Right renal pelvis (tissue), 4 donors: ENCODE results near the gene ADGRD2. TPM values are rescaled to one million over a fixed set of nuclear protein-coding genes. Genes with fewer than 3 reads are reported as not detected.

Experiments
- DNase-seq, 4 donors: peaks; one replicate each; pipeline ENCODE4 v3.0.0-alpha.2; 2013; ENCODE audit warnings: low read depth in 4 of 4, low spot score in 3 of 4, missing footprints in 1 of 4
- polyA plus RNA-seq, 4 donors: library from polyadenylated mRNA; unstranded; fragments of 120-200 nt; gene quantifications; one replicate each; pipeline ENCODE4 v1.2.1, GENCODE V29; 2013; ENCODE audit not compliant: insufficient read length in 4 of 4

Gene ADGRD2
- polyA plus RNA-seq, 4 donors: 0.14 to 0.16 TPM; not detected in 2

- no peak for DNase-seq
Measured at GRCh38 chr9:124493794-124494479, 43.7 kb downstream of the ADGRD2 start.

- no peak for DNase-seq
Measured at GRCh38 chr9:124495126-124496074, 45.1 kb downstream of the ADGRD2 start.

- DNase-seq: no peak
Measured at GRCh38 chr9:124496075-124496449, 45.8 kb downstream of the ADGRD2 start.

- peak in 3 of 4 donors; percentile 25 to 43 (median 29) for DNase-seq
Measured at GRCh38 chr9:124496463-124496862, 46.2 kb downstream of the ADGRD2 start.

- DNase-seq: no peak
Measured at GRCh38 chr9:124497441-124497840, 47.2 kb downstream of the ADGRD2 start.

GRCh38 chr9:124498040-124498439 is 47.8 kb downstream of the ADGRD2 start:
- DNase-seq: no peak

- DNase-seq: no peak
Measured at GRCh38 chr9:124498499-124499146, 48.4 kb downstream of the ADGRD2 start.

- DNase-seq: no peak
Measured at GRCh38 chr9:124499216-124499615, 49.0 kb downstream of the ADGRD2 start.

- no peak for DNase-seq
Measured at GRCh38 chr9:124500028-124500795, 50.0 kb downstream of the ADGRD2 start.

GRCh38 chr9:124500796-124501611 is 50.8 kb downstream of the ADGRD2 start:
- DNase-seq: no peak

- no peak for DNase-seq
Measured at GRCh38 chr9:124501771-124502320, 51.6 kb downstream of the ADGRD2 start.

- DNase-seq: no peak
Measured at GRCh38 chr9:124502711-124503702, 52.8 kb downstream of the ADGRD2 start.

- DNase-seq: no peak
Measured at GRCh38 chr9:124503713-124504529, 53.7 kb downstream of the ADGRD2 start.

GRCh38 chr9:124504530-124505005 is 54.3 kb downstream of the ADGRD2 start:
- no peak for DNase-seq

- no peak for DNase-seq
Measured at GRCh38 chr9:124505006-124505900, 55.0 kb downstream of the ADGRD2 start.

GRCh38 chr9:124505901-124506346 is 55.7 kb downstream of the ADGRD2 start:
- no peak for DNase-seq
